ENCODE data around the gene GSK3A.

GSK3A gene

DNA sequence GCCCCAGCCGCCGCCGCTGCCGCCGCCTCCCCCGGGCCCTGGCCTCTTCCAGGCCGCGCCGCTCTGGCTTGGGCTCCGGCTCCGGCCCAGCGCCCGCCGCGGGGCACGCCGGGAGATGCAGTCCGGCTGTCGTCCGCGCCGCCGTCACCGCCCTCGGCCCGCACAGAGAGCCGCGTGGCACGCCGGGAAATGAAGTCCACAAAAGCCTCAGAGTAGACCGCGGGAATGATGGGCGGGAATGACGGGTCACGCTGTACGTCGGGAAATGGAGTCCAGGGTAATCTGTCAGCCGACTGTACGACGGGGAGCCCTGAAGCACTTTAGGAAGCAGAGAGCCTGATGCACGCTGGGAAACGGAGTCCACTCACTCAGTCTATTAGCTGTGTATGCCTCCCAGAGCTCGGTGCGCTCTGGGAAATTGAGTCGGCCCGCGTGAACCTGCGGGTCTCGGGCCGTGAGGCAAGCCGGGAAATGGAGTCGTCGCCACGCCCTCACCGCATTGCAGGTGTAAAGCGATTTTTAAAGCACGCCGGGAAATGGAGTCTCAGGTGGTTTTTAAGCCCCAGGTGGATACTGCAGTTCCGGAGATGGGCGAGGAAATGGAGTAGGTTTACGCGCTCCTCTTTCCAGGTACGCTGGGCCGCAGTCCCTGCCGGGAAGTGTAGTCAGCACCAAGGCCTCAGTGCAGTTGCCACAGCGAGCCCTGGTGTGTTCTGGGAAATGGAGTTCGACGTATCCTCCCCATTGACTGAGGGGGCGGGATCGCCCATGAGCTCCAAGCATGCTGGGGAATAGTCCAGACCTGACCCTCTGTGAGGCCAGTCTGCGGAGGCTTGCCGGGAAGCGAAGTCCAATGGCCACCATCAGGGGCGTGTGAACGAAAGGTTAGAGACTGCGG is at the start of gene GSK3A:
GSK3A (minus strand) TSS at position 91 of the 898 bp plus-strand sequence. CDS start 137 bp downstream, outside the sequence.
- DNase-seq (ENCODE audit: low read depth in 2 of 2), result peak; percentile 97 to 98

DNA sequence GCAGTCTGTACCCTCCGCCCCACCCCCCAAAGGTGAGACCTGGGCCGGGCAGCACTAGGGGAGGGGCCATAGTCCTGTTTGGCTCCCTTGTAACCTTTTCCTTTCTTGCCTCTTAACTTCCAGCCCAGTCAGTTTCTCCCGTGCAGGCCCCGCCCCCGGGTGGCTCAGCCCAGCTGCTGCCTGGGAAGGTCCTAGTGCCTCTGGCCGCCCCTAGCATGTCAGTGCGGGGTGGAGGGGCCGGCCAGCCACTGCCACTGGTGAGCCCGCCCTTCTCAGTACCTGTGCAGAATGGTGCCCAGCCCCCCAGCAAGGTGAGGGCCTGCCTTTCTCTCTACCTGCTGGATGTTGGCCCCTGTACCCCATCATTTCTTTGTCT is 49.0 kb upstream of the GSK3A start:
- DNase-seq (ENCODE audit: low read depth in 2 of 2), result no peak

DNA sequence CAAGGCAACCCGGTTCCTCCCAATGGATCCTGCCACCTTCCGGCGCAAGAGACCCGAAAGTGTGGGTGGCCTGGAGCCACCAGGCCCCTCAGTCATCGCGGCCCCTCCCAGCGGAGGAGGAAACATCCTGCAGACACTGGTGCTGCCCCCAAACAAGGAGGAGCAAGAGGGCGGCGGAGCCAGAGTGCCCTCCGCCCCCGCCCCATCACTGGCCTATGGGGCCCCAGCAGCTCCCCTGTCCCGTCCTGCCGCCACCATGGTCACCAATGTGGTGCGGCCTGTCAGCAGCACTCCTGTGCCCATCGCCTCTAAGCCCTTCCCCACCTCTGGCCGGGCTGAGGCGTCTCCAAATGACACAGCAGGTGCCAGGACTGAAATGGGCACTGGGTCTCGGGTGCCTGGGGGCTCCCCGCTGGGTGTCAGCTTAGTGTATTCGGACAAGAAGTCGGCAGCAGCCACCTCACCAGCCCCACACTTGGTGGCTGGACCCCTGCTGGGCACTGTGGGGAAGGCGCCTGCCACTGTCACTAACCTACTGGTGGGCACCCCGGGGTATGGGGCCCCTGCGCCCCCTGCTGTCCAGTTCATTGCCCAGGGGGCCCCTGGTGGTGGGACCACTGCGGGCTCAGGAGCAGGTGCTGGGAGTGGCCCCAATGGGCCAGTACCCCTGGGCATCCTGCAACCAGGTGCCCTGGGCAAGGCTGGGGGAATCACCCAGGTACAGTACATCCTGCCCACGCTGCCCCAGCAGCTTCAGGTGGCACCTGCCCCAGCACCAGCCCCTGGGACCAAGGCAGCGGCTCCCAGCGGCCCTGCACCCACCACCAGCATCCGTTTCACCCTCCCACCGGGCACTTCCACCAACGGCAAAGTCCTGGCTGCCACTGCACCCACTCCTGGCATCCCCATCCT is 48.4 kb upstream of the GSK3A start:
- DNase-seq (ENCODE audit: low read depth in 2 of 2), result no peak

DNA sequence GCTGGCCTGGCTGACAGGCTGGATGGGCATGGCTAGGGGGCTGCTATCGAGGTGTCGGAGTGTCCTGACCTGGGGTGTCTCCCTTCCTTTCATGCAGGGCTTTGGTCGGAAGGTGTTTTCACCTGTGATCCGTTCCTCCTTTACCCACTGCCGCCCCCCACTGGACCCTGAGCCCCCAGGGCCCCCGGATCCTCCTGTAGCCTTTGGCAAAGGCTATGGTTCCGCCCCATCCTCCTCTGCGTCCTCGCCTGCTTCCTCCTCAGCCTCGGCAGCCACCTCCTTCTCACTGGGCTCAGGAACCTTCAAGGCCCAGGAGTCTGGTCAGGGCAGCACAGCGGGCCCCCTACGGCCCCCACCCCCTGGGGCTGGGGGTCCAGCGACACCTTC is 47.7 kb upstream of the GSK3A start:
- DNase-seq (ENCODE audit: low read depth in 2 of 2), result no peak

DNA sequence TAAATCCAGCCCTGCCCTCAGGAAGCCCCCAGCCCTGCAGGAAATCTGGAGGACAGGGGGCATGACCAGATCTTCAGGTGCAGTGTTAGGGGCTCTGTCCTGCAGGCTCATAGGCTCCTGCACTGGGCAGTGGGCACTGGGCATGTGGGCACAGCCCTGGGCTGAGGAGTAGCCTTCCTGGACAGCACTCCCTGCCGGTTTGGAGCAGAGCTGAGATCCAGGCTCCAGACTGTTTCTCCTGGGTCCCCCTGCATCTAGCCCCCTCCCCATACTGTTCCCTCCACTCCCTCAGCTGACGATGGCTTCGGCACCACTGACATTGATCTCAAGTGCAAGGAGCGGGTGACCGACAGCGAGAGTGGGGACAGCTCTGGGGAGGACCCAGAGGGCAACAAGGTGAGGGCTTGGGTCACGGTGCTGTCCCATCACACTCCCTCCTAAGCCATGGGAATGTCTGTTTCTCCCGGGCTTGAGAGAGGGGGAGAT is 47.2 kb upstream of the GSK3A start:
- no peak for DNase-seq (ENCODE audit: low read depth in 2 of 2)

DNA sequence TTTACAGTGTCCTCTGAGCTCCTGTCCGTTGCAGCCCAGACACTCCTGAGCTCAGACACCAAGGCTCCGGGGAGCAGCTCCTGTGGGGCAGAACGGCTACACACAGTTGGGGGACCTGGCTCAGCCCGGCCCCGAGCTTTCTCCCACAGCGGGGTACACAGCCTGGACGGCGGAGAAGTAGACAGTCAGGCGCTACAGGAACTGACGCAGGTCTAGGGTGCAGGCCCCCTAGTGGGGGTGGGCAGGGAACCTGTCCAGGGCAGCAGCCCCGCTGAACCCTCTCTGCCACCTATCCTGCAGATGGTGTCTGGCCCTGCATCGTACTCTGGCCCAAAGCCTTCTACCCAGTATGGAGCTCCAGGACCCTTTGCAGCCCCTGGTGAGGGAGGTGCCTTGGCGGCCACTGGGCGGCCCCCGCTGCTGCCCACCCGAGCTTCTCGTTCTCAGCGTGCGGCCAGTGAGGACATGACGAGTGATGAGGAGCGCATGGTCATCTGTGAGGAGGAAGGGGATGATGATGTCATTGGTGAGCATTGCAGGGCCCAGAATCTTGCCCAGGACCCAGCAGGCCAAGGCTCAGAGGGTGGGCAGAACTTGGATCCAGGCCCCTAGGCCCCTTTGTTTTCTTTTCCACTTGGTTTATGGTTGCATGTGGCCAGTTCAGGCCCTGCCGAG is 46.6 kb upstream of the GSK3A start:
- no peak for DNase-seq (ENCODE audit: low read depth in 2 of 2)

DNA sequence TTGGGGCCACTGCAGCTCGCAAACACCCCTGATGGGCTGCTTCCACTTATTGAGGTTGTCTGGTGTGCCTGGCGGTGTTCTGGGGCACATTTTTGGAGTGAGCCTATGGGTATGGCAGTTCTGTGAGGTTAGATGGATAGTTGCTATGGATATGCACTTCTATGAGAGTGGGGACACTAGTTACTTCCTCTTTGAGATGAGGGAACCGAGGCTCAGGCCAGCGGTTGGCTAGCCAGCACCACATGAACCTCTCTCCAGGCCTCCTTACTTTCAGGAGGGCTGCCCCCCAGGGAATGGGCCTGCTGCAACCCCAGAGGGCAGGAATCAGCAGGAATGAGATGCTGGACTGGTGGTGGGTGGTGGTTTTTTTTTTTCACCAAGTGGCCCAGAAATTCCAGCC is 46.0 kb upstream of the GSK3A start:
- no peak for DNase-seq (ENCODE audit: low read depth in 2 of 2)

DNA sequence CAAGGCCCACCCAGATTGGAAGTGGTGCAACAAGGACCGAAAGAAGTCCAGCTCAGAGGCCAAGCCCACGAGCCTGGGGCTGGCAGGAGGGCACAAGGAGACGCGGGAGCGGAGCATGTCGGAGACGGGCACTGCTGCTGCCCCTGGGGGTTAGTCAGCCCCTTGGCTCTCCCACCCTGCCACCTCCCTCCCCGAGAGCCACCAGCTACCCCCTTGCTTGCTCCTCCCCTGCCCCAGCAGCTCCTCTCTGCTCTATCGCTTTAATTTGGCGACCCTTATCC is 45.4 kb upstream of the GSK3A start:
- no peak for DNase-seq (ENCODE audit: low read depth in 2 of 2)

DNA sequence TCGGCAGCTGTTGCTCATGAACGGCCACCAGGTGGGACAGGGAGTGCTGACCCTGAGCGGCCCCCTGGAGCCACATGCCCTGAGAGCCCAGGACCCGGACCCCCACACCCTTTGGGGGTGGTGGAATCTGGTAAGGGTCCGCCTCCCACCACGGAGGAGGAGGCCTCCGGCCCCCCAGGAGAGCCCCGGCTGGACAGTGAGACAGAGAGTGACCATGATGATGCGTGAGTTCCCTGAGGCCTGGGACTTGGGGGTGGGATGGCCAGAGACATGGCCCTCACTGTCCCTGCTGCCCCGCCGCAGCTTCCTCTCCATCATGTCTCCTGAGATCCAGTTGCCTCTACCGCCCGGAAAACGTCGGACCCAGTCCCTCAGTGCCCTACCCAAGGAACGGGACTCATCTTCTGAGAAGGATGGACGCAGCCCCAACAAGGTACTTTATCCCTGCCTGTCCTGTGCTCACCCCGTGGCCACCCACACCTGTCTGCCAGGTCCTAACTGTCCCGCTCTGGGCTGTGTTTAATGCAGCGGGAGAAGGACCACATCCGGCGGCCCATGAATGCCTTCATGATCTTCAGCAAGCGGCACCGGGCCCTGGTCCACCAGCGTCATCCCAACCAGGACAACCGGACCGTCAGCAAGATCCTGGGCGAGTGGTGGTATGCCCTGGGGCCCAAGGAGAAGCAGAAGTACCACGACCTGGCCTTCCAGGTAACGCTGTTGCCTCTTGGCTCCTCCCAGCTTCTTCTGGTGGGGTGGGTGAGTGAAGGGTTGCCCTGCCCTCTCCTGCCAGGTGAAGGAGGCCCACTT is 44.8 kb upstream of the GSK3A start:
- DNase-seq (ENCODE audit: low read depth in 2 of 2), result no peak

DNA sequence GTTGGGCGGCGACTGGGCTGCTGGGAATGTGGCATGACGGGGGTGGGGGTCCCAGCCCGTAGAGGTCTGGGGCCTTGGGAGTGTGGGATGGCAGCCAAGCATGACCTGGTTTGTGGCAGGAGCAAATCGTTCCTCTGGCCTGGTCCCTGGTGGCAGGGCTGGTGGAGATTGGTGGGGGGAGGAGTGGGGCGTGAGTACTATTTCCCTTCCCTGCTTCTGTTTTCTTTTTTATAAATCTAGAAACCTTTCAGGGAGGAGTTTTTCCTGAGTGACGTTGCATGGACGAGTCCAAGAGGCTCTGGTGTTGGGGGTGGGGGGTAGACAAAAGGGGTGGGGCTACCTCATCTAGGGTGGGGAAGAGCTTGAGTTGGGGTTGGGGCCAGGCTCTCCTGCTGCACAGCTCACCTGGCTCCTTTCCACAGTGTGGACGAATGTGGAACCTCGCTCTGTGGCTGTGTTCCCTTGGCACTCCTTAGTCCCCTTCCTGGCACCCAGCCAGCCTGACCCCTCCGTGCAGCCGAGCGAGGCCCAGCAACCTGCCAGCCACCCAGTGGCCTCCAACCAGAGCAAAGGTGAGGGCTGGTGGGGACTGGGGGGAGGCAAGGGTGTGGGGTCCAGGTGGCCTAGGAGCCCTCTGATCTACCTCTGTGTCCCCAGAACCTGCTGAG is 44.1 kb upstream of the GSK3A start:
- DNase-seq (ENCODE audit: low read depth in 2 of 2), result no peak

DNA sequence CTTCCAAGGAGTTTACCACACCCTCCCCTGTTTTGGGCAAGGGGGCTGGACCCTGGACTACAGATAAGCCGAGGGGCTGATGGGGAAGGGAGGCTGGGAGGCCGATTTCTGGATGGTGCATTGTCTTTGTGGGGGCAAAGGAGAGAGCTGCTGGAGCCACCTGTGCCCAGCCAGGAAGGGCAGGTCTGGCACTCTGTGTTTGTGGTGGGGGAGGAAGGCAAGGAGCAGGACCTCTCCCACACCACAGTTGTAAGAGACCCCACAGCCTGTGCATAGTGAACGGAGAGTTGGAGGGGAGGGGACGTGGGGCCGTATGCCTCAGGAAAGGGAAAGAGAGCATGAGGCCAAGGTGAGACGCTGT is 43.6 kb upstream of the GSK3A start:
- DNase-seq (ENCODE audit: low read depth in 2 of 2), result no peak

DNA sequence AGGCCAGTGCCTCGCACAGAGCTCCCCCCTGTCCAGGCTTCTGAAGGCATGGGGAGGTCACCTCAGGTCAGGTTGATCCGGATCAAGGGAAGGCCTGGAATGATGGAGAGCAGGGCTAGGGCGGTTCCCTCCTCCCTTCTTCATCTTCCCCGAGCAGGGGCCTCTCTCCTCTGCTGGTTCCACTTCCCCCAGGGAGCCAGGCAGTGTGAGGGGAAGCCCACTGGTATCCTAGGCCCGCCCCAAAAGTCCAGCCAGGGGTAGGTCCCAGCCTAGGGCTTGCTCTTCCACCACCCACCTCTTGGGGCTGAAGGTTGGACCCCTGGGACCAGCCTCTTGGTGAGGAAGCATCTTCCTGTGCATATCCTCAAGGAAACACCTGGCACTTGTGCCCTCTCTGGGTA is 43.1 kb upstream of the GSK3A start:
- no peak for DNase-seq (ENCODE audit: low read depth in 2 of 2)

DNA sequence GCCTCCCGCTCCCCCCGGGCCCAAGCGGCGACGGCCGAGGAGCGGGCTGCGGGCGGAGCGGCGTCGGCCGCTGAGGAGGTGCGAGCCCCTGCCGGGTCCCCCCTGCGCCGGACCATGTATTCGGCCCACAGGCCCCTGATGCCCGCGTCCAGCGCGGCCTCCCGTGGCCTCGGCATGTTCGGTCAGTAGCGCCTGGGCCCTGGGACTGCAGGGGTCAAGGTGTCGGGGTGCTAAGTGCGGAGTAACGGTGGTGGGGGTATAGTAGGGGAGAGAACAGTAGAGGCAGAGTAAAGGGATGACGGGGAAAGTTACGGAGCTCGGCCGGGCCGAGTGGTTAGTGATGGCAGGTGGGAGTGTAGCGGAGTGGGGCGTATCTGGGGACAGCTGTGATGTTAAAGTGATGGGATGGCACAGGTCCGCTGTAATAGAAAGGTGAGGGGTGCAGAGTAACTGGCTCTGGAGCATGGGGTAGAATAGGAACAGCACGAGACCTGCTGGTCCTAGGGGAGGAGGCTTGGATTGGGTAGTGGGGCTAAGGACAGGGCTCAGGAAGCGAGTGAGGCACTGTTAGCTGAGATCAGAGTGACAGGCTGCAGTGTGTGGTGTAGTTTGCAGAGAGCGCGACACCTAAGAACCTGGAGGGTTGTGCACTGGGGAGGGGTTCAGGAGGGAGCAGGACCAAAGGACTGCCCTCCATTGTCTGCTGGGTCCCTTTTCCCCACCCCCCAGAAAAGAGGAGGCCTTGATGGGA is 42.4 kb upstream of the GSK3A start:
- DNase-seq (ENCODE audit: low read depth in 2 of 2), result no peak

DNA sequence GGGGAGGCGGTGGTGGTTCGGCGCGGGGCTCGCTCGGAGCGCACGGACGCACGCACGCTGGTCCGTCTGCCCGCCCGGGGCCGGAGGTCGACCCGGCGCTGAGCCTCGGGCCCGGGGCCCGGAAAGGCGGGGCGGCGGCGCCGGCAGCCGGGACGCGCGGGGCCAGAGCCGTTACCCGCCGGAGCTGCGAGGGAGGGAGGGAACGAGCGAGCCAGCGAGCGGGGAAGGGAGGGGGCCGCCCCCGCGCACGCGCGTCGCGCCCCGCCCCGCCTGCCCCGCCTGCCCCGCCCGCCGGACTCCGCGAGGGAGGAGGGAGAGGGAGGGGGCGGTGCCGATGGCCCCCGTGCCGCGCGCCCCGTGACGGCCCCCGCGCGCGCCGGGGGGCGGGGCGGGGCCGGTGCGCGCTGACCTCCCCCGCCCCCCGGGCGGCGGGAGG is 41.7 kb upstream of the GSK3A start:
- DNase-seq (ENCODE audit: low read depth in 2 of 2), result peak; percentile 56 to 64

DNA sequence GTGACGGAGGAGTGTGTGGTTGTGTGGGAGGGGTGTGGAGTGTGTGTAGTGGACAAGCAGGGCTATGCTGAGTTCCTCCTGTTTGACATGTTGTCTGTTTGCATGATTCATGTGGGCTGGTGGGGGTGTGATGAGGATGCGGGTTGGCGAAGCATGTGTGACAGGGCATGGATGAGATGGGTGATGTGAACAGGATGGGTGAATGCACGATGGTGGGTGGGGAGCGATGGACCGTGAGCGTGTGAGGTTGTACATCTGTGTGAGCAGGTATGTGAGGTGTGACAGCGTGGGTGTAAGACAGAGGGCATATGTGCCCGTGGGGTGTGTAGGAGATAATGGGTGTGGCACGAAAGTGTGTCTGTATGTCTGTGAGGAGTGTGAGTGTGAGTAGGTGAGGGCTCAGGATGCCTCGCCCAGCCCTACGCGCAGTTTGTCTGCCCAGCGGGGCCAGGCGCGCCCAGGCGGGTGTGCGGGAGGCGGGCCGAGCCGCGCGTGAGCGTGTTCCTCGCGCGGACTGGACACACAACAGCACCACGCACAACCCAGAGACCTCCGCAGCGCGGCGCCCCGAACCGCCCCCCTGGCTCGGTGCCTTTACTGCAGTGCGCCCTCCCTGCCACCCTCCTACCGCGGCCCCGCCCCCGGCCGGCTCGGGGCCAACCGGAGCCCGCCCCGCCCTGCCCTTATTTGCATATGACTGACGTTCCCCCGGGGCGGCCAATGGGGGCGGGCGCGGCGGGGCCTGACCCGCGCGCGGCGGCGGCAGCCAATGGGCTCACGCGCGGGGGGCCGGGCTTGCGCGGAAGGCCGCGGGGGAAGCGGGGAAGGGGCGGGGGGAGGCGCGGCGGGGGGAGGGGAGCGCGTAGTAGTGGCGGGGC is 41.0 kb upstream of the GSK3A start:
- peak; percentile 89 to 91 for DNase-seq (ENCODE audit: low read depth in 2 of 2)

DNA sequence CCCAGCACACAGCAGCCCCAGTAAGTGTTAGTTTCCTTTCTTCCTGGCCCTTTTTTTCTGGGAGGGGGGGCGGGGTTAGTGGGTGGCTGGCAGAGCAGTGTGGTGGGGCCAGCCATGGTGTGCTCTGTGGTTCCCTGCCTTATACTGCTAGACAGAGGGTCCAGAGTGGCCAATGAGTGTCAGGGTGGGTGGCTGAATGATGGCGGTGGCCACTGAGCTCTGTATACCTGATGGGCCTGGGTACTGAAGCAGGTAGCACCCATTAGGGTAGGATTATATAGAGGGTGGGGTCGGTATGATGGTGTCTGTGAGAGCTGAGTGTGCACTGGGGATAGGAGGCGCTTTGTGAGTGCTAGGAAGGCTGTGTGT is 40.4 kb upstream of the GSK3A start:
- no peak for DNase-seq (ENCODE audit: low read depth in 2 of 2)

DNA sequence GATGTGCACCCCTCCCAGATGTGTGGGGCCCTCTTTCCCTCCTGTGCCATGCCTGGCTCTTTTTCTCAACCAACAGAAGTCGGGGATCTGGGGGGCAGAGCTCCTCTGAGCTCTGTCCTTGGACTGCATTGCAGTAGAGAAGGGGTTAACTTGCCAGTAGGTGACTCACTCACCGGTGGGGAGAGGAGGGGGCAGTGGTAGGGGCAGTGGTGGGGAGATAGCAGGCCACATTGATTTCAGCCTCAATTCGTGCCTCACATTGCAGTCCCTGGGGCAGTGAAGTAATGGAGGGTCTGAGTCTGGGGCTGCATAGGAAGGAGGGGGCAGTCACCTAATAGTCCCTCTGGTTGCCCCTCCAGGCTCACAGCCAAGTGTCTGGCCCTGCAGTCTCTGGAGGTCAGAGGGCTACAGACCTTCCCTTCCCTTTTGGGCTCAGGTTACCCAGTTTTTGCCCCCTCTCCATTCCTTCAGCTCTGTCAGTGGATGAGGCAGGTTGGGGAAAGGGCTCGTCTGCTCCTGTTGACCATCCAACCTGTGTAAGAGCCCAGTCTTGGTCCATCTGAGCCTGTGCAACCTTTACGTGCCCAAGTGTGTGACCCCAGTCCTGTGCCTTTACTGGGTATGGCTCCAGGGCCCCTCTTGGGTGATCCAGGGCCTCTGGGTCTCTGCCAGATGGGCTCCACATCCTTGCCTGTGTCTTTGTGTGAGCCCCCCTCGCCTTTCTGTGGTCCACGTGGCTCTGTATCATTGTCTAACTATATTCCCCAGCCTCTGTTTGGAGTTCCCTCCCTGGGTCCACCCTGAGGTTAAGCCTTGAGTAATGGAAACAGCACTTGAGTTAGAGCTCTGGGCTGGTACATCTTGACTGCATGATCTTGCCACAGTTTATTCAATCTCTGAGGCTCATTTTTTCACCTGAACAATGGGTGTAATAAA is 39.7 kb upstream of the GSK3A start:
- DNase-seq (ENCODE audit: low read depth in 2 of 2), result no peak
